HCT116 (cell line): Measurements from ENCODE around the gene SLC44A3. TPM values are rescaled to one million over a fixed set of nuclear protein-coding genes. Genes with fewer than 3 reads are reported as not detected.

Source experiments
- ATAC-seq: fragments of 200-7000 bp; cut with Tn5 transposase; 2 replicates; pipeline ENCODE4 v1.9.1; 2020; ENCODE audit warnings: mild to moderate bottlenecking, moderate library complexity
- BruUV-seq: library from RNA; stranded (reverse); fragments of 400-500 nt; replicated peaks from 2 replicates; lab custom pipeline; 2021; lab: Mats Ljungman, UMichigan
- CTCF ChIA-PET: fragments of 300-600 bp; sonication (Branson Sonifier 250); formaldehyde crosslinking; loops from one replicate; lab custom pipeline; 2021; ENCODE audit warnings: antibody characterized with exemption; lab: Charles Lee
- POLR2A ChIA-PET: fragments of 300-600, 350-600 bp; sonication (Branson Sonifier 250); formaldehyde crosslinking; loops from one replicate; lab custom pipeline; 2021; ENCODE audit warnings: antibody characterized with exemption; lab: Charles Lee
- RAD21 ChIA-PET, 2 experiments: fragments of 300-600 bp; sonication (Branson Sonifier 250); formaldehyde crosslinking; loops; one replicate each; lab custom pipeline; 2023; ENCODE audit warnings: low total read pairs in 2 of 2; ENCODE audit not compliant: uncharacterized antibody in 2 of 2, unreplicated experiment in 2 of 2, low non-redundant PET in 1 of 2; lab: Charles Lee
- DNase-seq: peaks from one replicate; pipeline ENCODE4 v3.0.0-alpha.2; 2010; ENCODE audit warnings: low read depth, low spot score
- H2AFZ ChIP-seq: fragments of 200-600 bp; shearing (Covaris generic), sonication (generic); 2 replicates; pipeline ENCODE4 v1.6.1; 2017; ENCODE audit warnings: low read depth, mixed run types, mixed read lengths, antibody characterized with exemption, low read length; ENCODE audit not compliant: poor library complexity, severe bottlenecking
- H3K27ac ChIP-seq: 2 replicates; pipeline ENCODE4 v1.5.1; 2012; ENCODE audit warnings: low read depth, low read length
- H3K27me3 ChIP-seq: fragments of 200-600 bp; sonication (generic); 2 replicates; pipeline ENCODE4 v1.6.1; 2016; ENCODE audit warnings: mixed run types, low read length, mixed read lengths; ENCODE audit not compliant: insufficient read depth
- H3K36me3 ChIP-seq, 2 experiments: fragments of 200-500 bp in 1 of 2; fragments of 200-600 bp in 1 of 2; sonication (Bioruptor generic) in 1 of 2; sonication (generic) in 1 of 2; 2 replicates each; pipeline versions ENCODE4 v1.5.1 to v1.6.1; 2014 to 2016; ENCODE audit warnings: low read length in 2 of 2, inconsistent platforms in 1 of 2, mixed read lengths in 1 of 2, mixed run types in 1 of 2; ENCODE audit not compliant: insufficient read depth in 2 of 2, control insufficient read depth in 1 of 2
- H3K4me1 ChIP-seq, 2 experiments: fragments of 200-600 bp in 1 of 2; sonication (generic) in 1 of 2; 2 replicates each; pipeline versions ENCODE4 v1.5.1 to v1.6.1; 2012 to 2017; ENCODE audit warnings: low read length in 2 of 2, inconsistent platforms in 1 of 2, mild to moderate bottlenecking in 1 of 2, mixed read lengths in 1 of 2, mixed run types in 1 of 2, moderate library complexity in 1 of 2; ENCODE audit not compliant: insufficient read depth in 2 of 2, control insufficient read depth in 1 of 2
- H3K4me2 ChIP-seq: fragments of 200-600 bp; sonication (generic); 2 replicates; pipeline ENCODE4 v1.6.1; 2017; ENCODE audit warnings: mixed run types, low read length, mixed read lengths
- H3K4me3 ChIP-seq, 2 experiments: fragments of 200-600 bp in 1 of 2; sonication (generic) in 1 of 2; replicated peaks in 1 of 2; 2 replicates each; pipeline ENCODE4 v1.5.1; 2011 to 2016; ENCODE audit warnings: low read length in 2 of 2, control low read depth in 1 of 2, low read depth in 1 of 2, mild to moderate bottlenecking in 1 of 2, mixed read lengths in 1 of 2, mixed run types in 1 of 2
- H3K79me2 ChIP-seq: fragments of 200-600 bp; sonication (generic); 2 replicates; pipeline ENCODE4 v1.6.1; 2017; ENCODE audit warnings: mild to moderate bottlenecking, mixed run types, low read length, moderate library complexity, mixed read lengths; ENCODE audit not compliant: insufficient read depth
- H3K9ac ChIP-seq: fragments of 200-600 bp; sonication (generic); 2 replicates; pipeline ENCODE4 v1.6.1; 2016; ENCODE audit warnings: low read length, mixed read lengths
- H3K9me2 ChIP-seq: fragments of 200-600 bp; sonication (generic), shearing (Covaris generic); 2 replicates; pipeline ENCODE4 v1.6.1; 2017; ENCODE audit warnings: mixed run types, mild to moderate bottlenecking, moderate library complexity; ENCODE audit not compliant: insufficient read depth
- H3K9me3 ChIP-seq, 2 experiments: fragments of 200-500 bp in 1 of 2; fragments of 200-600 bp in 1 of 2; sonication (Bioruptor generic) in 1 of 2; sonication (generic) in 1 of 2; 2 replicates each; pipeline ENCODE4 v1.6.1; 2014 to 2017; ENCODE audit warnings: low read length in 2 of 2, mixed read lengths in 2 of 2, inconsistent platforms in 1 of 2, low read depth in 1 of 2, mild to moderate bottlenecking in 1 of 2, mixed run types in 1 of 2, moderate library complexity in 1 of 2; ENCODE audit not compliant: control insufficient read depth in 1 of 2, insufficient read depth in 1 of 2
- H4K20me1 ChIP-seq: fragments of 200-600 bp; sonication (generic), shearing (Covaris generic); 2 replicates; pipeline ENCODE4 v1.6.1; 2017; ENCODE audit warnings: mixed run types, mild to moderate bottlenecking, moderate library complexity; ENCODE audit not compliant: insufficient read depth
- CBX3 ChIP-seq: IDR thresholded peaks from 2 replicates; pipeline ENCODE4 v1.6.1; 2012; ENCODE audit warnings: low read depth
- CEBPB ChIP-seq: IDR thresholded peaks from 2 replicates; pipeline ENCODE4 v1.6.1; 2012; ENCODE audit warnings: low read depth
- CTCF ChIP-seq, 3 experiments: fragments of 200-600 bp in 1 of 3; sonication (generic) in 1 of 3; IDR thresholded peaks in 2 of 3; conservative IDR thresholded peaks in 1 of 3; 2 replicates each; pipeline ENCODE4 v1.5.1; 2012 to 2017; ENCODE audit warnings: low read depth in 2 of 3, low read length in 2 of 3, antibody characterized with exemption in 1 of 3, borderline replicate concordance in 1 of 3, control low read depth in 1 of 3, mild to moderate bottlenecking in 1 of 3, mixed read lengths in 1 of 3, mixed run types in 1 of 3, moderate library complexity in 1 of 3; ENCODE audit not compliant: insufficient read depth in 1 of 3
- ELF1 ChIP-seq: IDR thresholded peaks from 2 replicates; pipeline ENCODE4 v1.6.1; 2012; ENCODE audit warnings: low read depth, borderline replicate concordance
- FOSL1 ChIP-seq: IDR thresholded peaks from 2 replicates; pipeline ENCODE4 v1.6.1; 2012; ENCODE audit warnings: low read depth
- JUND ChIP-seq: IDR thresholded peaks from 2 replicates; pipeline ENCODE4 v1.6.1; 2012
- MAX ChIP-seq: IDR thresholded peaks from 2 replicates; pipeline ENCODE4 v1.6.1; 2012
- RAD21 ChIP-seq: IDR thresholded peaks from 2 replicates; pipeline ENCODE4 v1.6.1; 2012; ENCODE audit warnings: low read depth, mild to moderate bottlenecking
- SP1 ChIP-seq: IDR thresholded peaks from 2 replicates; pipeline ENCODE4 v1.6.1; 2012; ENCODE audit warnings: low read depth
- SRF ChIP-seq: IDR thresholded peaks from 2 replicates; pipeline ENCODE4 v1.6.1; 2012; ENCODE audit warnings: low read depth
- TCF7L2 ChIP-seq: IDR thresholded peaks from 2 replicates; pipeline ENCODE4 v1.7.0; 2011; ENCODE audit warnings: borderline replicate concordance, inconsistent platforms; ENCODE audit not compliant: insufficient read depth, insufficient read length; ENCODE audit errors: extremely low read depth
- ZBTB33 ChIP-seq: IDR thresholded peaks from 2 replicates; pipeline ENCODE4 v1.6.1; 2011; ENCODE audit warnings: mild to moderate bottlenecking, low read length, moderate library complexity; ENCODE audit not compliant: insufficient replicate concordance; ENCODE audit errors: extremely low read depth
- ZFX ChIP-seq: fragments of 450-650 bp; IDR thresholded peaks from 2 replicates; pipeline ENCODE4 v1.6.1; 2017
- intact Hi-C: fragments of 100-400 bp; cut with micrococcal nuclease; formaldehyde crosslinking; loops from 2 replicates; pipeline ENCODE4 v1.10.0; 2022
- total RNA-seq: library from RNA; stranded (reverse); gene quantifications from one replicate; pipeline ENCODE4 v1.2.1, GENCODE V29; 2021; ENCODE audit not compliant: unreplicated experiment

SLC44A3 gene
- total RNA-seq, 1 experiment from 2014 or later, result 9.6 TPM

- Histone ChIP-seq H3K36me3 (no peaks in the 10 kb centered on the region; a peak in 1 of 4 replicates), H3K9ac (no peak overlapping the region), H3K79me2 (no peaks in the 10 kb centered on the region), H4K20me1 (no peaks in the 10 kb centered on the region), H3K4me2 (no peak overlapping the region), H3K4me1 (0 out of 4 replicates have a peak, but pooled peaks cover 0 to 3% of the 10 kb centered on the region in 2 experiments)
- no peak for ATAC-seq
- ChIA-PET POLR2A (no interaction called here), RAD21 (interaction anchor here in 1 of 2 experiments (0.6 kb wide), 1 partner anchor 95 kb away, joined by 4 read pairs; no protein-coding TSS in a partner anchor), CTCF (no interaction called here)
- no TSS peak for BruUV-seq
- TF ChIP-seq ELF1 (no peak), CTCF (IDR thresholded peaks at IDR 0.05 in 2 of 3, conservative IDR thresholded peaks at IDR 0.05 in 1 of 3; ENCODE audit: borderline replicate concordance in 1 of 3, insufficient read depth in 1 of 3, low read depth in 2 of 3, low read length in 2 of 3) (no peak), JUND (no peak), CBX3 (no peak), SP1 (no peak), FOSL1 (no peak), TCF7L2 (no peak), MAX (no peak), SRF (no peak), RAD21 (no peak), ZFX (no peak), CEBPB (no peak), ZBTB33 (no peak)
- TF ChIP-seq, all 23 proteins: peak for 0
- Histone ChIP-seq H3K9me2 (no peaks in the 10 kb centered on the region), H3K9me3 (no peaks in the 10 kb centered on the region), H3K27me3 (no peaks in the 10 kb centered on the region), H3K27ac (no peak overlapping the region), H2AFZ (no peak overlapping the region), H3K4me3 (no peak overlapping the region)
- no peak for DNase-seq
- intact Hi-C loops, result no loop called here
Observed at GRCh38 chr1:94887106-94887505, 66.9 kb downstream of the SLC44A3 start.
